GM19328 (cell line): ENCODE results near the gene CCDC136.

Experiments used
- ATAC-seq: cut with Tn5 transposase; IDR thresholded peaks from one replicate; pipeline ENCODE4 v1.9.1; 2021; ENCODE audit warnings: mild to moderate bottlenecking, moderate library complexity; ENCODE audit not compliant: unreplicated experiment

The CCDC136 gene

DNA sequence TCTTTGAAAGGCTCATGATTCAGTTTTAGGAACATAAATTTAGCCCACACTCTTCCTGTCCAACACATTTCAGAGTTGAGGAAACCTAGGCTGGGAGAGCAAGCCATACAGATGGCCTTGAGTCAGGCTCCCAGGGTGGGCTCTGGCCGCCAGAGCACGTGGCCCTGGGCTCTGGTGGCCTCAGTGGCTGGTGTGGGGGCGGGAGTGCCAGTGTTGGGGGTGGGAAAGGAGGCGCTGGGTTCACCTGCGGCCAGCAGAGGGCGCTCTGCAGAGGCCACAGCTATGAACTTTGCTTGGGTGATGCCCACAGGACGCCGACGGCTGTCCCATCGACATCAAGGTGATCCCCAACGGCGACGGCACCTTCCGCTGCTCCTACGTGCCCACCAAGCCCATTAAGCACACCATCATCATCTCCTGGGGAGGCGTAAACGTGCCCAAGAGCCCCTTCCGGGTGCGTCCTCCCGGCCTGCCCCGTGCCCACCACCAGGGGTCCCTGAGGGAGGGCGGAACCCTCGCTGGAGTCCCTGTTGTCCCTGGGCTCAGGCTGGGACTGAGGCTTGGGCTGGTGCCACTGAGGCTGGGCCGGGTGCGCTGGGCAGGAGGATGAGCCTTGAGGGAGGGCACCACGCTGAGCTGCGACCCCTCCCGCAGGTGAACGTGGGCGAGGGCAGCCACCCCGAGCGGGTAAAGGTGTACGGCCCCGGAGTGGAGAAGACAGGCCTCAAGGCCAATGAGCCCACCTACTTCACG, 50.3 kb downstream of the CCDC136 start:
- no peak for ATAC-seq

DNA sequence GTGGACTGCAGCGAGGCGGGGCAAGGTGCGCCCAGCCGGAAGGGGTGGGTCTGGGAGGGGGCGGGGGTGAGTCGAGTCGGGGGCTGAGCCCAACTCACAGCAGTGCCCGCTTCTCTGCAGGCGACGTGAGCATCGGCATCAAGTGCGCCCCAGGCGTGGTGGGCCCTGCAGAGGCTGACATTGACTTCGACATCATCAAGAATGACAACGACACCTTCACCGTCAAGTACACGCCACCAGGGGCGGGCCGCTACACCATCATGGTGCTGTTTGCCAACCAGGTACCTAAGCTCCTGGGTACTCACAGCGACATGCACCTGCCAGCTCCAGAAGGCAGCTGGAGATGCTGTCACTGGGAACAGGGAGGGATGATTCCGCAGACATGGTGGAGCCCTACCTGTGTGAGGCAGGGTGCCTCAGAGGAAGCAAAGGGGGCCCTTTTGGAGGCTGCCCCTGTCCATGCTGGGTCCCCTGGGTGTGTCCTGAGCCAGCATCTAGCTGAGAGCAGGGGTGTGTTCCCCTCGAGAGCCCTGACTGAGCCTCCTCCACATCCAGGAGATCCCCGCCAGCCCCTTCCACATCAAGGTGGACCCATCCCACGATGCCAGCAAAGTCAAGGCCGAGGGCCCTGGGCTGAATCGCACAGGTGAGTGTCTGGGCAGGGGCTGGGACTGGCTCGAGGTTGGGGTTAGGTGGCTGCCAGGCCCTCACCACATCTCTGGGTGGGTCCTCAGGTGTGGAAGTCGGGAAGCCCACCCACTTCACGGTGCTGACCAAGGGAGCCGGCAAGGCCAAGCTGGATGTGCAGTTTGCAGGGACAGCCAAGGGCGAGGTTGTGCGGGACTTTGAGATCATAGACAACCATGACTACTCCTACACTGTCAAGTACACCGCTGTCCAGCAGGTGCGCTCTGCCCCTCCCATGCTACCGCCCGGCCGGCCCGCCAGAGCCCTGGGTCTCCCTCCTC, 51.2 kb downstream of the CCDC136 start:
- ATAC-seq = no peak

DNA sequence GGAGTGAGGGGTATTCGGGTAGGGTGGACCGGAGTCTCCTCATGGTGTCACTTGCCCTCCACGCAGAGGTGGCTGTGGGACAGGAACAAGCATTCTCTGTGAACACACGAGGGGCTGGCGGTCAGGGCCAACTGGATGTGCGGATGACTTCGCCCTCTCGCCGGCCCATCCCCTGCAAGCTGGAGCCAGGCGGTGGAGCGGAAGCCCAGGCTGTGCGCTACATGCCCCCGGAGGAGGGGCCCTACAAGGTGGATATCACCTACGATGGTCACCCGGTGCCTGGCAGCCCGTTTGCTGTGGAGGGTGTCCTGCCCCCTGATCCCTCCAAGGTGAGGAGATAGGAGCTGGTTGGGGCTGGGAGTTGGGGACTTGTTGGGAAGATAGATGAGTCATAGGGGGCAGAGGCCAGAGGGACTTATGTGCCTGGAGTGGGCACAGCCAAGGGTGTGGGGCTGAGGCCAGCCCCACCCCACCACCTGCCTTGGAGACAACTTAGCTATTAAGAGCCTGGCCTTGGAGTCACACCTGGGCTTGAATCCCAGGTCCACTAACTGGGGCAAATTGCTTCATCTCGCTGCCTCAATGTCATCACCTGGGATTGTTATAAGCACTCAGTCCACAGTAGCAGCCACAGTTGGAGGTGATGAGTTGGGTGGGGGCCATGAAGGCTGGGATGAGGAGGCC, 52.3 kb downstream of the CCDC136 start:
- no peak for ATAC-seq

DNA sequence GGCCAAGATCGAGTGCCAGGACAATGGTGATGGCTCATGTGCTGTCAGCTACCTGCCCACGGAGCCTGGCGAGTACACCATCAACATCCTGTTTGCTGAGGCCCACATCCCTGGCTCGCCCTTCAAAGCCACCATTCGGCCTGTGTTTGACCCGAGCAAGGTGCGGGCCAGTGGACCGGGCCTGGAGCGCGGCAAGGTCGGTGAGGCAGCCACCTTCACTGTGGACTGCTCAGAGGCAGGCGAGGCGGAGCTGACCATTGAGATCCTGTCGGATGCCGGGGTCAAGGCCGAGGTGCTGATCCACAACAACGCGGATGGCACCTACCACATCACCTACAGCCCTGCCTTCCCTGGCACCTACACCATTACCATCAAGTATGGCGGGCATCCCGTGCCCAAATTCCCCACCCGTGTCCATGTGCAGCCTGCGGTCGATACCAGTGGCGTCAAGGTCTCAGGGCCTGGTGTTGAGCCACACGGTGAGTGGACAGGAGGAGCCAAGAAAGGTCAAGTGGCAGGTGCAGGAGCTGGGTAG, 53.1 kb downstream of the CCDC136 start:
- no peak for ATAC-seq

DNA sequence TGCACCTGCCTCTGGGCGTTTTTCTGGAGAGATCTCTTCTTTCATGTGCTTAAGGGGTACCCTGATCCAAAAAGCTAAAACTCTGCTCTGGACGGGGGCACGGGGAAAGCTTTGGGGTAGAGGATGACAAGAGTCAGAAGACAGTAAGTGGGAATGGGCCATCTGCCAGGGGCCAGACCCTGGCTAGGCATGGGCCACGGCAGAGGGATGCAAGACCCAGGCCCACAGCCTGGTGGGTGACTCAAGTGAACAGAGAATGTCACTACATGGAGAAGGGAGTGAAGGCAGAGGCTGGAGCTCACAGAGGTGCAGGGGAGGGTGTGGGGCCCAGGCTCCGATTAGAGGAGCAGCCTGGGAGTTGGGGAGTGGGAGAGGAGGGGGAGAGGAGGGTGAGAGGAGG, 53.7 kb downstream of the CCDC136 start:
- no peak for ATAC-seq

DNA sequence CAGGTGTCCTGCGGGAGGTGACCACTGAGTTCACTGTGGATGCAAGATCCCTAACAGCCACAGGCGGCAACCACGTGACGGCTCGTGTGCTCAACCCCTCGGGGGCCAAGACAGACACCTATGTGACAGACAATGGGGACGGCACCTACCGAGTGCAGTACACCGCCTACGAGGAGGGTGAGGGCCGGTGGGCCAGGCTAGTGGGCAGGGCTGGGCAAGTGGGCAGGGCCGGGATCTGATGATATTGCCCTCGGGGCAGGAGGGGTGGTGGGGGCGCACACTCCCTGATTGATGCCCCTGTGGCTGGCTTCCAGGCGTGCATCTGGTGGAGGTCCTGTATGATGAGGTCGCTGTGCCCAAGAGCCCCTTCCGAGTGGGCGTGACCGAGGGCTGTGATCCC, 54.2 kb downstream of the CCDC136 start:
- no peak for ATAC-seq

DNA sequence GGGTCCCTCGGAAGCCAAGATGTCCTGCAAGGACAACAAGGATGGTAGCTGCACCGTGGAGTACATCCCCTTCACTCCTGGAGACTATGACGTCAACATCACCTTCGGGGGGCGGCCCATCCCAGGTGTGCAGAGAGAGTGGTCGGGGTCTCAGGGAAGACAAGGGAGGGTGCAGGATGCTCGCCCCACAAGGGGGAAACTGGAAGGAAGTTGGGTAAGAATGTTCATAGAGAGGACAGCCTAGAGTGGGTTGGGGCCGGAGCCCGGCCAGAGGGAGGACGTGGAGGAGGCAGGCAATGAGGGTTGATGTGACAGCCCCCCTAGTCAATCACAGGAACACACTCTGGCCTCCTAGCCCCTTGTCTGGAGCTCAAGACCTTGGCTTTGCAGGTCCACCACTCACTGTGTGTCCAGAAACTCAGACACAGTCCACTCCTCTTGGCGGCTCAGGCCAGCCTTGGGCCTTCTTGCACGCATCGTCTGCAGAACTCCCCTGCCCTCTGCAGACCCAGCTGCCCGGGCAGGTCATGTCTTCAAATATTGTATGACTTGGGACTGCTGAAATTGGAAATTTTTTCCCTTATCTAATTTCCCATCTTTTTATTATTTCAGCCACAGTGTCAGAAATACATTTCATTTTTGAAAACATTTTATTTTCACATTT, 55.1 kb downstream of the CCDC136 start:
- no peak for ATAC-seq

DNA sequence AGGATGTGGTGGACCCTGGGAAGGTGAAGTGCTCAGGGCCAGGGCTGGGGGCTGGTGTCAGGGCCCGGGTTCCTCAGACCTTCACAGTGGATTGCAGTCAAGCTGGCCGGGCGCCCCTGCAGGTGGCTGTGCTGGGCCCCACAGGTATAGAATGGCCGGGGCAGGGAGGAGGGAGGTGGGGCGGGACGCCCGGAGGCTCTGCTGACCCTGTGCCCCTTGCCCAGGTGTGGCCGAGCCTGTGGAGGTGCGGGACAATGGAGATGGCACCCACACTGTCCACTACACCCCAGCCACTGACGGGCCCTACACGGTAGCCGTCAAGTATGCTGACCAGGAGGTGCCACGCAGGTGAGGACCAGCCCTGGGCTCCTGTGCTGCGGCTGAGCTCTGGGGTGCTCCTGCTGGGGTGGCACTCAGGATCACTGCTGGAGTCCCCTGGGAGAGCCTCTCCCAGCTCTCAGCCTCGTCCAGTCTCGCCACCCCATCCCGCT, 56.0 kb downstream of the CCDC136 start:
- ATAC-seq = no peak

DNA sequence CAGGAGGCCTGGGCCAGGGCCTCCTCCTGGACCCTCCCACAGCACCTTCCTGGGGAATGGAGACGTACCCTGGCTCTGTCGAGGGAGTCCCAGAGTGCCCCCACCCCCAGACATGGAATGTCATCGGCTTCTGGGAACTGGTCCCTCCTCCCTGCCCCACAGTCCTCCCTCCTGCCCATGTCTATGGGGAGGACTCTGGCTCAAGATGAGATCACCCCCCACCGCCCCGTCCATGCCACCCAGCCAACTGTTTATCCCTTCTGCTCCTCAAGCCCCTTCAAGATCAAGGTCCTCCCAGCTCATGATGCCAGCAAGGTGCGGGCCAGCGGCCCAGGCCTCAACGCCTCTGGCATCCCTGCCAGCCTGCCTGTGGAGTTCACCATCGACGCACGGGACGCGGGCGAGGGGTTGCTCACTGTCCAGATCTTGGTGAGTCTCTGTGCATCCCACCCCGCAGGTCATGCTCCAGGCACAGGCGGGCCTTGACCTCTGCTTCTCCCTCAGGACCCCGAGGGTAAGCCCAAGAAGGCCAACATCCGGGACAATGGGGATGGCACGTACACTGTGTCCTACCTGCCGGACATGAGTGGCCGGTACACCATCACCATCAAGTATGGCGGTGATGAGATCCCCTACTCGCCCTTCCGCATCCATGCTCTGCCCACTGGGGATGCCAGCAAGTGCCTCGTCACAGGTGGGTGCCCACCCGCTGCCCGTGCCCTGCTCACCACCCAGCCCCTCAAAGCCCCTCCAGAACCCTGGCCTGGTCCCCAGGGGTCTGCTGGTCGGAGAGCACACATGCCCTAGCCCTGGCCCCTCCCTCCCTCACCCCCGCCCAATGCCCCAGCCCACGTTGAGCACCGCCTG, 56.8 kb downstream of the CCDC136 start:
- ATAC-seq = no peak

DNA sequence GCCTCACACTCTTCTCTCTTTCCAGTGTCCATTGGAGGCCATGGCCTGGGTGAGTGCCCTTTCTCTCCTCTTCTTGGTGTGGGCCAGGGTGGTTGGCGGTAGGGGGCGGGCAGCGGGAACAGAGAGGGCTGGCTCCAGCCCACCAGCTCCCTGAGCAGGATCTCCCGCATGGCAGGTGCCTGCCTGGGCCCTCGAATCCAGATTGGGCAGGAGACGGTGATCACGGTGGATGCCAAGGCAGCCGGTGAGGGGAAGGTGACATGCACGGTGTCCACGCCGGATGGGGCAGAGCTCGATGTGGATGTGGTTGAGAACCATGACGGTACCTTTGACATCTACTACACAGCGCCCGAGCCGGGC, 57.4 kb downstream of the CCDC136 start:
- ATAC-seq = no peak

DNA sequence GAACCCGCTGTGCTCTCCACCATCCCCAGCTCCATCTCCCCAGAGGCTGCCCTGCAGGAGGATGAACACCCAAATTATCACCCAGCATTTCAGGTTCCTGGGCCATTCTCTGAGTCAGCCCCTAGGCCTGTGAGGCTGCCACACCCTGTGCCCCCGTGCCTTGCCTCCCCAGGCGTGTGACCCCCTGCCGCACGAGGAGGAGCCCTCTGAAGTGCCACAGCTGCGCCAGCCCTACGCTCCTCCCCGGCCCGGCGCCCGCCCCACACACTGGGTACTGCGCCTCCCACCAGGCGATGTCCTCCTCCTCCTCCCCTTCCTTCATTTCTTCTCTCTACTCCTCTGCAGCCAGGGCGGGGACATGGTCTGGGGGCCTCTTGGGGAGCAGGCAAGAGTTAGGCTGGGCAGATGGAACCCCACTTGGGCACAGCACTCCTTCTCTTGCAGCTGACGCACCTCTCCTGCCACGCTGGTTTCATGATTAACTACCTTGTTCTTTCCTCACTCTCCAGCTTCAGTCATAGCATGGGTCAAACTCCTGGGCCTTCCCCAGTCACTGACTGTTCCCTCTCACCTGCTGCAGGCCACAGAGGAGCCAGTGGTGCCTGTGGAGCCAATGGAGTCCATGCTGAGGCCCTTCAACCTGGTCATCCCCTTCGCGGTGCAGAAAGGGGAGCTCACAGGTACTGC, 58.2 kb downstream of the CCDC136 start:
- no peak for ATAC-seq

DNA sequence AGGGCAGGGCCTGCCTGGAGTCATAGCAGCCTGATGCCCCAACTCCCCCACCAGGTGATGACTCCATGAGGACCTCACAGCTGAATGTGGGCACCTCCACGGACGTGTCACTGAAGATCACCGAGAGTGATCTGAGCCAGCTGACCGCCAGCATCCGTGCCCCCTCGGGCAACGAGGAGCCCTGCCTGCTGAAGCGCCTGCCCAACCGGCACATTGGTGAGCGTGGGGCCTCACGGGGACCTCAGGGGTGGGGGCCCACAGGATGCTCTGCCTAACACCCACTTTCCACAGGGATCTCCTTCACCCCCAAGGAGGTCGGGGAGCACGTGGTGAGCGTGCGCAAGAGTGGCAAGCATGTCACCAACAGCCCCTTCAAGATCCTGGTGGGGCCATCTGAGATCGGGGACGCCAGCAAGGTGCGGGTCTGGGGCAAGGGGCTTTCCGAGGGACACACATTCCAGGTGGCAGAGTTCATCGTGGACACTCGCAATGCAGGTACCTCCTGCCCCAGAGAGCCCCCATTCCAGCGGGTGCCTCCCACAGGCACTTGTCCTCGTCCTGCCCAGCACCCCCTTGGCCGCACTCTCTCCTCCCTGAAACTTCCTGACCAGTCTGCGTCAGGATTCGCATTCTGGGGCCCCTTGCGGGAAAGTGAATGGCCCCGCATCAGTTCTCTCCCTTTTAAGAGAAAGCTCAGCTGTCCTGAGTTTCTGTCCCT, 60.9 kb downstream of the CCDC136 start:
- no peak for ATAC-seq

DNA sequence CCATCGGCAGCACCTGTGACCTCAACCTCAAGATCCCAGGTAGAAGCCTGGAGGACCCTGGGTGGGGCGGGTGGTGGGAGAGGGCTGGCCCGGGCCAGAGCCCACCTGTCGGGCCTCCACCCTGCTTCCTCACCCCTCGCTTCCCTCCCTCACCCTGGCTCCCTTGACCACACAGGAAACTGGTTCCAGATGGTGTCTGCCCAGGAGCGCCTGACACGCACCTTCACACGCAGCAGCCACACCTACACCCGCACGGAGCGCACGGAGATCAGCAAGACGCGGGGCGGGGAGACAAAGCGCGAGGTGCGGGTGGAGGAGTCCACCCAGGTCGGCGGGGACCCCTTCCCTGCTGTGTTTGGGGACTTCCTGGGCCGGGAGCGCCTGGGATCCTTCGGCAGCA, 62.0 kb downstream of the CCDC136 start:
- no peak for ATAC-seq

DNA sequence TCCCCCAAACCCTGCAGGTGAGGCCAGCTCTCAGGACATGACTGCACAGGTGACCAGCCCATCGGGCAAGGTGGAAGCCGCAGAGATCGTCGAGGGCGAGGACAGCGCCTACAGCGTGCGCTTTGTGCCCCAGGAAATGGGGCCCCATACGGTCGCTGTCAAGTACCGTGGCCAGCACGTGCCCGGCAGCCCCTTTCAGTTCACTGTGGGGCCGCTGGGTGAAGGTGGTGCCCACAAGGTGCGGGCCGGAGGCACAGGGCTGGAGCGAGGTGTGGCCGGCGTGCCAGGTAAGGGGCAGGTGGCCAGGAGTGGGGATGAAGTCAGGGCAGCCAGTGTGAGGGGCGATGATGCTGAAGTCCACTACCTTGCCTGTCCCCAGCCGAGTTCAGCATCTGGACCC, 62.6 kb downstream of the CCDC136 start:
- ATAC-seq = no peak

DNA sequence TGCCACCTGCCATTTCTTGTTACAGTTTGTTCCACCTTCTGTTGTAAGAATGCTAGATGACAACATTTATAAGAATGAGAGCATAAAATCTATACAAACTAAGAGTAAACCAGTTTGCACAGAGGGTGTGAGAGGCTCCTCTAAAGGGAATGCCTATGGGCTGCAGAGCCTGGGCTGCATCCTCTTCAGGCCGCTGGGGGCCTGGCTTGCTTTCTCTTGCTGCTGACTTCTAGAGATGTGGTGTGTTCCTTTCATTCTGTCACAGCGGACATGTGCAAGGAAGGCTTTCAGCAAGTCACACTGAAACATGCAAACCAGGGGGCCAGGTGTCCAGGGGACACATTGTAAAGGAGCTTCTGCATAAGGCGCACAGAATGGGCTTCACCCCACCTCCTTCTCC, 63.8 kb downstream of the CCDC136 start:
- no peak for ATAC-seq

DNA sequence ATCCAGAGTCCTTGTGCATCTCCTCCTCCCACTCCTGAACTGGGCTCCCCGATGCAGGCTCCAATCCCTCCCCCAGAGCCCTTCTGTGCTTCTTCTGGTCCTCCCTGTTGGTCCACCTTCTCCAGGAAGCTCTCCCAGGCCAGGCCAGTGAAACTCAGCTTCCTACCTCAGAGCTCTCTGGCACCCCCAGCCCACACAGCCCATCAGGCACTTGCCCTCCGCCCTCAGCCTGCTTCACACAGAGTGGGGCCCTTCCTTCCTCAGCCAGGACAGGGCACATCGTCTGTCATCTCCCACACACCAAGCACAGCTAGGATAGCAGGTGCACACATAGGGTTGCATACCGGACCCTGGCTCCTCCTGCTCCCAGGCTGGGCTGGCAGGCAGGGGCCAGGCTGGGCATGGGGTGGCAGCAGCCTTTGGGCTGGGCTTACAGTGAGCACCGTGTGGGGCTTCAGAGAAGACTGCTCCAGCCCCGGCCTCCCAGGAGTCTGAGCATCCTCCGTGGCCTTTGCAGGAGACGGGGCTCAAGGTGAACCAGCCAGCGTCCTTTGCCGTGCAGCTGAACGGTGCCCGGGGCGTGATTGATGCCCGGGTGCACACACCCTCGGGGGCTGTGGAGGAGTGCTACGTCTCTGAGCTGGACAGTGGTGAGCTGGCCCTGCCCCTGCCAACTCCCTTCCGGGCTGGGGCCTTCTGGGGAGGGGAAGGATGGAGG, 64.4 kb downstream of the CCDC136 start:
- no peak for ATAC-seq

DNA sequence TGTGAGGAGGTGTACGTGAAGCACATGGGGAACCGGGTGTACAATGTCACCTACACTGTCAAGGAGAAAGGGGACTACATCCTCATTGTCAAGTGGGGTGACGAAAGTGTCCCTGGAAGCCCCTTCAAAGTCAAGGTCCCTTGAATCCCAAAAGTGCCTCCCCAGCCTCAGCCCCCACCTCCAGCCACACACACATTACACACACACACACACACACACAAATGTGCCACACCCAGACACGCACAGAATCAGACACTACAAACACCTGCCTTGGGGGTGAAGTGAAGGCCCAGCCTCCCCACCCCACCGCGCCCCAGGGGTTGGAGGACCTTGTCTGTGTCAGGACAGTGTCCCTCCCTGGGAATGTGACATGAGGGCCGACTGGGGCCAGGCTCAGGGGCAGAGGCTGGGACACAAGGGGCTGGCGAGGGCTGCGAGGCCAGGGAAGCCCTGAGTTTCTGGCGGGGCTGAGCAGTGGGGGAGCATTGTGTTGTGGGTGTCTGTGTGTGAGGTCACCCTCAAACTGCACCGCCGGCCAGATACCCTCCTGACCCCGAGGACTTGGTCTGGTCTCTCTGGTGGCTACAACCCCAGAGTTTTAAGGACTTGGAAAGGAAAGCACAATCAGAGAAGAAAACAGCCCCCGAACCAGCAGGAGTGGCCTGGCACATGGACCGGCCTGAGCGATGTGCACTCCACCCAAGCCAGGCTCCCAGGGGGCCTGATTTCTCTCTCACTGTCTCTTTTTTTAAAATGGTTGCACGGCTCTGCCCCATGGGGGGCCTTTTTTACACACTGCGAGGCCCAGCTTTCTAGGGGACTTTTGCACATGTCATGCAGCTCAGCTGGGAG, 66.8 kb downstream of the CCDC136 start:
- ATAC-seq = no peak
